ENCODE measurements around the gene TMEM259. TPM values are rescaled to one million over a fixed set of nuclear protein-coding genes. Genes with fewer than 3 reads are reported as not detected.

TMEM259 gene
- total RNA-seq, 1 donor from 2014 or later = 257 TPM

GRCh38 chr19:961866-962620 is 58.9 kb downstream of the TMEM259 start:
- no peak for ATAC-seq (ENCODE audit: low read depth)
- H3K4me3 Mint-ChIP-seq = no peak overlapping the region
- intact Hi-C loops (cut with micrococcal nuclease) = no loop called here
- no peak overlapping the region for H3K27ac Mint-ChIP-seq
- H3K36me3 Mint-ChIP-seq (ENCODE audit: low read depth) = peaks cover 40% of the 10 kb centered on the region
- ChIA-PET POLR2A (interaction anchor here (0.7 kb wide), 1 partner anchor 319 kb away, joined by 4 read pairs; no protein-coding TSS in a partner anchor), CTCF (no interaction called here)
- H3K9me3 Mint-ChIP-seq = no peaks in the 10 kb centered on the region
- no peak for DNase-seq
- peaks cover 2% of the 10 kb centered on the region for H3K4me1 Mint-ChIP-seq
- H3K27me3 Mint-ChIP-seq = no peaks in the 10 kb centered on the region
- TF ChIP-seq CTCF (IDR thresholded peaks at IDR 0.05) = no peak

- POLR2A ChIA-PET = no interaction called here
- Mint-ChIP-seq H3K4me1 (peaks cover 2% of the 10 kb centered on the region), H3K27ac (no peak overlapping the region), H3K9me3 (no peaks in the 10 kb centered on the region), H3K4me3 (no peak overlapping the region), H3K36me3 (ENCODE audit: low read depth) (peaks cover 33% of the 10 kb centered on the region), H3K27me3 (no peaks in the 10 kb centered on the region)
- no peak for TF ChIP-seq CTCF (IDR thresholded peaks at IDR 0.05)
- DNase-seq (no peak), ATAC-seq (ENCODE audit: low read depth) (no peak)
- CTCF ChIA-PET = no interaction called here
- intact Hi-C loops (cut with micrococcal nuclease) = no loop called here
These were observed 60.4 kb downstream of the TMEM259 start for GRCh38 chr19:960601-960938.

- Mint-ChIP-seq H3K9me3 (no peaks in the 10 kb centered on the region), H3K27ac (no peak overlapping the region), H3K4me3 (no peak overlapping the region), H3K4me1 (peaks cover 4% of the 10 kb centered on the region), H3K36me3 (ENCODE audit: low read depth) (peaks cover 28% of the 10 kb centered on the region), H3K27me3 (no peaks in the 10 kb centered on the region)
- no peak for TF ChIP-seq CTCF (IDR thresholded peaks at IDR 0.05)
- ATAC-seq (ENCODE audit: low read depth) = no peak
- ChIA-PET CTCF (no interaction called here), POLR2A (no interaction called here)
- DNase-seq = no peak
- intact Hi-C loops (cut with micrococcal nuclease) = no loop called here
These were observed 60.9 kb downstream of the TMEM259 start for GRCh38 chr19:960020-960419.

Other genes starting within 250 kb of the TMEM259 start
- gene PTBP1, start 223.7 kb downstream of the TMEM259 start, total RNA-seq = 404 and 417 TPM in 2 replicates
- gene PLPPR3, start 199.2 kb downstream of the TMEM259 start, total RNA-seq = not detected in 2 replicates
- gene AZU1, start 193.3 kb downstream of the TMEM259 start, total RNA-seq = 0.20 and 1.3 TPM in 2 replicates
- not detected in 2 replicates for gene PRTN3, start 180.1 kb downstream of the TMEM259 start, total RNA-seq
- gene ELANE, start 168.8 kb downstream of the TMEM259 start, total RNA-seq = not detected in 2 replicates
- 0.54 TPM in 1 of 2 replicates, not detected in the other for gene CFD, start 161.5 kb downstream of the TMEM259 start, total RNA-seq
- gene MED16, start 127.9 kb downstream of the TMEM259 start, total RNA-seq = 76.1 and 79.3 TPM in 2 replicates
- gene RNU6-9, start 127.6 kb downstream of the TMEM259 start, total RNA-seq = not detected in 2 replicates
- gene R3HDM4, start 107.9 kb downstream of the TMEM259 start, total RNA-seq = 174 and 189 TPM in 2 replicates
- gene KISS1R, start 103.8 kb downstream of the TMEM259 start, total RNA-seq = 0.49 TPM in 2 replicates
- gene ARID3A, start 95.1 kb downstream of the TMEM259 start, total RNA-seq = 67.7 and 74.9 TPM in 2 replicates
- 66.5 and 84.7 TPM in 2 replicates for gene WDR18, start 36.8 kb downstream of the TMEM259 start, total RNA-seq
- gene GRIN3B, start 20.7 kb downstream of the TMEM259 start, total RNA-seq = 0.11 TPM in 1 of 2 replicates, not detected in the other
- not detected in 2 replicates for gene RNU6-2, start 399 bp upstream of the TMEM259 start, total RNA-seq
- gene CNN2, start 5.5 kb upstream of the TMEM259 start, total RNA-seq = 352 and 371 TPM in 2 replicates
- 164 and 188 TPM in 2 replicates for gene ABCA7, start 19.0 kb upstream of the TMEM259 start, total RNA-seq
- 266 and 312 TPM in 2 replicates for gene ARHGAP45, start 46.0 kb upstream of the TMEM259 start, total RNA-seq
- 173 and 184 TPM in 2 replicates for gene POLR2E, start 74.3 kb upstream of the TMEM259 start, total RNA-seq
- gene GPX4, start 82.9 kb upstream of the TMEM259 start, total RNA-seq = 213 and 218 TPM in 2 replicates
- gene SBNO2, start 153.1 kb upstream of the TMEM259 start, total RNA-seq = 111 and 127 TPM in 2 replicates
- 62.0 and 67.6 TPM in 2 replicates for gene STK11, start 184.7 kb upstream of the TMEM259 start, total RNA-seq
- 0.29 and 0.64 TPM in 2 replicates for gene CBARP, start 216.9 kb upstream of the TMEM259 start, total RNA-seq
- gene ATP5F1D, start 220.6 kb upstream of the TMEM259 start, total RNA-seq = 172 and 185 TPM in 2 replicates
- gene MIDN, start 227.5 kb upstream of the TMEM259 start, total RNA-seq = 64.5 and 68.4 TPM in 2 replicates
- 399 and 400 TPM in 2 replicates for gene CIRBP, start 248.2 kb upstream of the TMEM259 start, total RNA-seq